ENCODE measurements around the gene TRPC5OS. TPM values are rescaled to one million over a fixed set of nuclear protein-coding genes. Genes with fewer than 3 reads are reported as not detected.

TRPC5OS gene
- total RNA-seq: not detected
- long read RNA-seq, donor 1: 0 reads
- long read RNA-seq, donor 2: 0 reads

DNA sequence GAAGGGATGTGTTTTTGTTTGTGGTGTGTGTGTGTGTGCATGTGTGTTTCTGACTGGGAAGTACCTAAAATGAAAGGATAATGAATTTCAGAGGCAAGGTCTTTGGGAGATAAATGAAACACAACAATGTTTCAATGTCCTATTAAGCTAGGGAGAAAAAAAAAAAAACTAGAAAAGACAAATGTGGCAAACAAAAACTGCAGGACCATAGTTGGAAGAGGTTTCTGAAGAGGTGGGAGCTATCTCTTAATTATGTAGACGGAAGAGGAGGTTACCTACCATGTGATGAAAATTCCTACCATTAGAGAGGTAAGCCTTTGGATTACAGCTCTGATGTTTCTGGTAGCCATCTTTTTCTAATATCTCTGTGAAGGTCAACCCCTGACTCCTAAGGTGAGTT lies at the start of gene TRPC5OS:
Gene TRPC5OS (plus strand): TSS at position 301 of the 400 bp plus-strand sequence. CDS start 25,669 bp downstream, outside the sequence.
- no peak for TF ChIP-seq CTCF (IDR thresholded peaks at IDR 0.05)
- Histone ChIP-seq H3K9me3 (no peaks in the 10 kb centered on the region), H3K4me1 (ENCODE audit: low read depth) (no peaks in the 10 kb centered on the region), H3K36me3 (ENCODE audit: low read depth) (no peaks in the 10 kb centered on the region), H3K4me3 (no peak within 1 kb of the TSS)
- no peak for DNase-seq
- intact Hi-C loops (cut with DNase I, micrococcal nuclease): no loop called here
- no peak for ATAC-seq

- H3K9me3 ChIP-seq: no peaks in the 10 kb centered on the region
- H3K36me3 ChIP-seq (ENCODE audit: low read depth): no peaks in the 10 kb centered on the region
- H3K4me1 ChIP-seq (ENCODE audit: low read depth): no peaks in the 10 kb centered on the region
- DNase-seq (no peak), ATAC-seq (no peak)
- no peak for TF ChIP-seq CTCF (IDR thresholded peaks at IDR 0.05)
- no peak overlapping the region for H3K4me3 ChIP-seq
- intact Hi-C loops (cut with DNase I, micrococcal nuclease): no loop called here
Observed at GRCh38 chrX:111829345-111829744, 46.6 kb upstream of the TRPC5OS start.

DNA sequence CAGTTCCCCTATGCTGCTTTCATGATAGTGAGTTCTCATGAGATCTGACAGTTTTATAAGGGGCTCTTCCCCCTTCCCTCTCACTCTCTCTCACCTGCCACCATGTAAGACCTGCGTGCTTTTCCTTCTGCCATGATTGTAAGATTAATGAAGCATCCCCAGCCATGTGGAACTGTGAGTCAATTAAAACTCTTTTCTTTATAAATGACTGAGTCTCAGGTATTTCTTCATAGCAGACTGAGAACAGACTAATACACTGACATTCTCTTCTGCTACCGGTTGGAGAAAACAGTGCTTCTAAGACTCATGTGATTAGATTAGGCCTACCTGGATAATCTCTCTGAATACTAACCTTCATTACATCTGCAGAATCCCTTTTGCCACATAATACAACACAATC lies 45.4 kb upstream of the TRPC5OS start:
- TF ChIP-seq CTCF (IDR thresholded peaks at IDR 0.05): no peak
- Histone ChIP-seq H3K4me1 (ENCODE audit: low read depth) (no peaks in the 10 kb centered on the region), H3K36me3 (ENCODE audit: low read depth) (no peaks in the 10 kb centered on the region), H3K4me3 (no peak overlapping the region), H3K9me3 (no peaks in the 10 kb centered on the region)
- no peak for ATAC-seq
- intact Hi-C loops (cut with DNase I, micrococcal nuclease): no loop called here
- no peak for DNase-seq

- no peaks in the 10 kb centered on the region for H3K4me1 ChIP-seq (ENCODE audit: low read depth)
- ATAC-seq: no peak
- DNase-seq: no peak
- no peak overlapping the region for H3K4me3 ChIP-seq
- no peak for TF ChIP-seq CTCF (IDR thresholded peaks at IDR 0.05)
- H3K36me3 ChIP-seq (ENCODE audit: low read depth): no peaks in the 10 kb centered on the region
- intact Hi-C loops (cut with DNase I, micrococcal nuclease): no loop called here
- H3K9me3 ChIP-seq: no peaks in the 10 kb centered on the region
Observed at GRCh38 chrX:111831343-111831742, 44.6 kb upstream of the TRPC5OS start.

DNA sequence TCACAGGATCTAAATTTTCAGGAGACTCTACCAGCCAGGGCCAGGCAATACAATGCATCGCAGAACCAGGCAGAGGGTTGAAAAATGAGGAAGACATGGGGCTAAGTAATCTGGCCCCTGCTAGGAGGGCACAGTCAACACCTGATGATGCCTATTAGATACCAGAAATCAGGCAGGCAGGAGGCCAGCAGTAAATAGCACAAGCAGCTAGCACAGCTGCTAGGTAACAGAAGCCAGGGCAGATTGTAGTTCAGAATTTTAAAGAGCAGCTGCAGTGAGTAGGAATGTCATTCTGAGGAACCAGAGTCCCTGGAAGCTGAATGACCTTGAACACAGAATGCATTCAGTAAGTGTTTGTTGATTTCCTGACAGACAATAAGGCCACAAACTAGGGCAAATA lies 38.8 kb upstream of the TRPC5OS start:
- Histone ChIP-seq H3K4me3 (no peak overlapping the region), H3K9me3 (no peaks in the 10 kb centered on the region), H3K4me1 (ENCODE audit: low read depth) (no peaks in the 10 kb centered on the region), H3K36me3 (ENCODE audit: low read depth) (no peaks in the 10 kb centered on the region)
- TF ChIP-seq CTCF (IDR thresholded peaks at IDR 0.05): no peak
- DNase-seq: no peak
- intact Hi-C loops (cut with DNase I, micrococcal nuclease): no loop called here
- ATAC-seq: no peak

GRCh38 chrX:111847491-111848133 lies 28.4 kb upstream of the TRPC5OS start:
- ATAC-seq (no peak), DNase-seq (no peak)
- intact Hi-C loops (cut with DNase I, micrococcal nuclease): no loop called here
- no peaks in the 10 kb centered on the region for H3K36me3 ChIP-seq (ENCODE audit: low read depth)
- H3K4me3 ChIP-seq: no peak overlapping the region
- TF ChIP-seq CTCF (IDR thresholded peaks at IDR 0.05): no peak
- H3K4me1 ChIP-seq (ENCODE audit: low read depth): no peaks in the 10 kb centered on the region
- no peaks in the 10 kb centered on the region for H3K9me3 ChIP-seq

All from mucosa of descending colon (tissue), 3 donors.